HG02588 (cell line): Measurements from ENCODE around the gene AP4B1.
A peak's percentile ranks its signal among the peaks of the same experiment; 100 is the strongest.

Experiments used
- ATAC-seq: cut with Tn5 transposase; IDR thresholded peaks from one replicate; pipeline ENCODE4 v1.9.1; 2021; ENCODE audit warnings: mild to moderate bottlenecking, moderate library complexity; ENCODE audit not compliant: unreplicated experiment

The AP4B1 gene

GRCh38 chr1:113930499-113931161 is 26.0 kb upstream of the AP4B1 start:
- peak; percentile 27 for ATAC-seq

- peak; percentile 29 for ATAC-seq
Measured at GRCh38 chr1:113929750-113930498, 25.3 kb upstream of the AP4B1 start.

GRCh38 chr1:113928941-113929749 is 24.5 kb upstream of the AP4B1 start, which contains the start of gene HIPK1:
TSS of gene HIPK1 (plus strand) at chr1:113929324.
- peak; percentile 67 for ATAC-seq

- ATAC-seq, result peak; percentile 24
Measured at GRCh38 chr1:113928187-113928930, 23.8 kb upstream of the AP4B1 start.

GRCh38 chr1:113924473-113924872 is 19.9 kb upstream of the AP4B1 start:
- ATAC-seq, result no peak

GRCh38 chr1:113922957-113923356 is 18.4 kb upstream of the AP4B1 start:
- ATAC-seq, result no peak

- no peak for ATAC-seq
Measured at GRCh38 chr1:113918243-113918642, 13.6 kb upstream of the AP4B1 start.

- ATAC-seq, result no peak
Measured at GRCh38 chr1:113917400-113918082, 12.9 kb upstream of the AP4B1 start.

- ATAC-seq, result no peak
Measured at GRCh38 chr1:113916974-113917373, 12.4 kb upstream of the AP4B1 start.

- ATAC-seq, result no peak
Measured at GRCh38 chr1:113913887-113914664, 9.5 kb upstream of the AP4B1 start.

- no peak for ATAC-seq
Measured at GRCh38 chr1:113913312-113913668, 8.7 kb upstream of the AP4B1 start.

- ATAC-seq, result no peak
Measured at GRCh38 chr1:113912594-113913311, 8.2 kb upstream of the AP4B1 start.

GRCh38 chr1:113905435-113905861 is 849 bp upstream of the AP4B1 start:
- peak; percentile 1 for ATAC-seq

- ATAC-seq, result peak; percentile 30
Measured at GRCh38 chr1:113904293-113904673, 316 bp downstream of the AP4B1 start.

- ATAC-seq, result no peak
Measured at GRCh38 chr1:113903501-113904292, 902 bp downstream of the AP4B1 start.

GRCh38 chr1:113901191-113901590 is 3.4 kb downstream of the AP4B1 start:
- ATAC-seq, result no peak

GRCh38 chr1:113899111-113899510 is 5.5 kb downstream of the AP4B1 start:
- no peak for ATAC-seq

GRCh38 chr1:113898241-113898814 is 6.3 kb downstream of the AP4B1 start:
- no peak for ATAC-seq
